Fibroblast of lung (primary cell): ENCODE measurements around the gene SIGLEC9.

Experiments used
- EZH2 ChIP-seq: IDR thresholded peaks from 2 replicates; pipeline ENCODE4 v1.5.1; 2012; ENCODE audit warnings: low read length, control low read depth, mild to moderate bottlenecking; ENCODE audit errors: missing control alignments
- TF ChIP-seq, protein P1 (sequence below), 2 donors: IDR thresholded peaks in 1 of 2; conservative IDR thresholded peaks in 1 of 2; 1 replicate in 1 of 2; 2 replicates in 1 of 2; pipeline ENCODE4 v1.5.1; 2011 to 2012; ENCODE audit warnings: low read length in 2 of 2, control low read depth in 1 of 2, inconsistent platforms in 1 of 2, low read depth in 1 of 2, mild to moderate bottlenecking in 1 of 2

DNA sequence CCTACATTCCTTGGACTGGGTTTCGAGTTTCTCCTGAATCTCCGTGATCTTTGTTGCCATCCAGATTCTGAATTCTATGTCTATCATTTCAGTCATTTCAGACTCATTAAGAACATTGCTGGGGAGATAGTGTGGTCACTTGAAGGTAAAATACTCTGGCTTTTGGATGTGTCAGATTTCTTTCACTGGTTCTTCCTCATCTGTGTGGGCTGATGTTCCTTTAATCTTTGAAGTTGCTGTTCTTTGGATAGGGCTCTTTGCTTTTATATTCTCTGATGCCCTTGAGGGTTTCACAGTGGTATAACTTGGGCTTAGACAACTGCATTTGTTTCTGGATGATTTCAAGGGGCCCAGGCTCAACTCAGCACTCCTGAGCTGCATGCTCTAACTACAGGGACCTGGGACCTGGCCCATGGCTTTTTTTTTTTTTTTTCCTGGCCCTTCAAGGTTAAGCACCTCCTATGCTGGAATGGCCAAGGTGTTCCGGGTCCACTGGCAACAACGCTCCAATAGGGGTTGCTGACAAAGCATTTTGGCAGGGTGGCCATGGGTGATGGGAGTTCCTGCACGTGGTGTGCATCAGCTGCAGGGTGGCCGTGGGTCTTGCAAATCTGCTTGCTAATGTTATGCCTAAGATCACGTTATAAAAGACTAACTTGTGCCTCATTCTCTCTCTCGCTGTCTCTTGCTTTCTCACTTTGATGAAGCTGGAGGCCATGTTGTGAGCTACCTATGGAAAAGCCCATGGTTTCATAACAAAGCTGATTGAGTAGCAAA lies 11.5 kb downstream of the SIGLEC9 start:
- no peak for TF ChIP-seq EZH2
- TF ChIP-seq, protein P1, sequence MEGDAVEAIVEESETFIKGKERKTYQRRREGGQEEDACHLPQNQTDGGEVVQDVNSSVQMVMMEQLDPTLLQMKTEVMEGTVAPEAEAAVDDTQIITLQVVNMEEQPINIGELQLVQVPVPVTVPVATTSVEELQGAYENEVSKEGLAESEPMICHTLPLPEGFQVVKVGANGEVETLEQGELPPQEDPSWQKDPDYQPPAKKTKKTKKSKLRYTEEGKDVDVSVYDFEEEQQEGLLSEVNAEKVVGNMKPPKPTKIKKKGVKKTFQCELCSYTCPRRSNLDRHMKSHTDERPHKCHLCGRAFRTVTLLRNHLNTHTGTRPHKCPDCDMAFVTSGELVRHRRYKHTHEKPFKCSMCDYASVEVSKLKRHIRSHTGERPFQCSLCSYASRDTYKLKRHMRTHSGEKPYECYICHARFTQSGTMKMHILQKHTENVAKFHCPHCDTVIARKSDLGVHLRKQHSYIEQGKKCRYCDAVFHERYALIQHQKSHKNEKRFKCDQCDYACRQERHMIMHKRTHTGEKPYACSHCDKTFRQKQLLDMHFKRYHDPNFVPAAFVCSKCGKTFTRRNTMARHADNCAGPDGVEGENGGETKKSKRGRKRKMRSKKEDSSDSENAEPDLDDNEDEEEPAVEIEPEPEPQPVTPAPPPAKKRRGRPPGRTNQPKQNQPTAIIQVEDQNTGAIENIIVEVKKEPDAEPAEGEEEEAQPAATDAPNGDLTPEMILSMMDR (conservative IDR thresholded peaks at IDR 0.05 in 1 of 2, IDR thresholded peaks at IDR 0.05 in 1 of 2; ENCODE audit: low read depth in 1 of 2, low read length in 2 of 2), result no peak
